IMR-90 (cell line): Measurements from ENCODE around the gene ZNF175. TPM values are rescaled to one million over a fixed set of nuclear protein-coding genes. Genes with fewer than 3 reads are reported as not detected.

Experiments used
- ATAC-seq: fragments of 200-7000 bp; cut with Tn5 transposase; 2 replicates; pipeline ENCODE4 v1.9.1; 2020; ENCODE audit warnings: low read depth, mild to moderate bottlenecking, moderate library complexity
- BruUV-seq: library from RNA; stranded (reverse); fragments of 400-500 nt; replicated peaks from 2 replicates; lab custom pipeline; 2021; lab: Mats Ljungman, UMichigan
- CTCF ChIA-PET: fragments of 300-600 bp; formaldehyde crosslinking; extraction: SDS; loops from one replicate; lab custom pipeline; 2021; ENCODE audit warnings: antibody characterized with exemption; lab: Yijun Ruan, JAX
- POLR2A ChIA-PET: fragments of 300-600 bp; sonication (Branson Sonifier 250); formaldehyde crosslinking; loops from one replicate; lab custom pipeline; 2022; ENCODE audit warnings: antibody characterized with exemption; ENCODE audit not compliant: unreplicated experiment; lab: Charles Lee
- DNase-seq: peaks from one replicate; pipeline ENCODE4 v3.0.0; 2013
- H2AFZ ChIP-seq: replicated peaks from 2 replicates; pipeline ENCODE3; 2013; ENCODE audit warnings: low read length, mild to moderate bottlenecking; ENCODE audit not compliant: poor library complexity
- H2AK5ac ChIP-seq: 2 replicates; pipeline ENCODE4 v1.6.1; 2013; ENCODE audit warnings: low read depth, low read length, inconsistent platforms
- H2AK9ac ChIP-seq: replicated peaks from 2 replicates; pipeline ENCODE3; 2013; ENCODE audit warnings: mild to moderate bottlenecking, low read depth, low read length, moderate library complexity; ENCODE audit not compliant: poor library complexity
- H2BK120ac ChIP-seq: 2 replicates; pipeline ENCODE4 v1.6.1; 2013; ENCODE audit warnings: low read depth, low read length, inconsistent platforms
- H2BK15ac ChIP-seq: 3 replicates; pipeline ENCODE4 v1.6.1; 2013; ENCODE audit warnings: low read depth, low read length, inconsistent platforms
- H2BK20ac ChIP-seq: 2 replicates; pipeline ENCODE4 v1.6.1; 2013; ENCODE audit warnings: low read depth, mild to moderate bottlenecking, inconsistent platforms, low read length, moderate library complexity
- H2BK5ac ChIP-seq: 2 replicates; pipeline ENCODE4 v1.6.1; 2013; ENCODE audit warnings: mild to moderate bottlenecking, low read depth, low read length, inconsistent platforms; ENCODE audit not compliant: poor library complexity, severe bottlenecking
- H3K14ac ChIP-seq: replicated peaks from 2 replicates; pipeline ENCODE4 v1.6.1; 2013; ENCODE audit warnings: low read depth, low read length, inconsistent platforms
- H3K18ac ChIP-seq: 2 replicates; pipeline ENCODE4 v1.6.1; 2013; ENCODE audit warnings: low read depth, low read length, control low read depth
- H3K23ac ChIP-seq: 2 replicates; pipeline ENCODE4 v1.6.1; 2013; ENCODE audit warnings: low read depth, low read length, inconsistent platforms
- H3K27ac ChIP-seq: 2 replicates; pipeline ENCODE4 v1.5.1; 2013; ENCODE audit warnings: mild to moderate bottlenecking, control low read depth, low read length; ENCODE audit not compliant: insufficient read depth
- H3K27me3 ChIP-seq: 2 replicates; pipeline ENCODE4 v1.6.1; 2013; ENCODE audit warnings: low read length; ENCODE audit not compliant: control insufficient read depth, insufficient read depth
- H3K36me3 ChIP-seq: 2 replicates; pipeline ENCODE4 v1.6.1; 2013; ENCODE audit warnings: low read length, mixed read lengths; ENCODE audit not compliant: control insufficient read depth, insufficient read depth
- H3K4ac ChIP-seq: 2 replicates; pipeline ENCODE4 v1.6.1; 2013; ENCODE audit warnings: low read depth, low read length, inconsistent platforms
- H3K4me1 ChIP-seq: 2 replicates; pipeline ENCODE4 v1.6.1; 2013; ENCODE audit warnings: low read length, mixed read lengths; ENCODE audit not compliant: control insufficient read depth, insufficient read depth
- H3K4me2 ChIP-seq: 2 replicates; pipeline ENCODE4 v1.6.1; 2013; ENCODE audit warnings: low read depth, mild to moderate bottlenecking, control low read depth, low read length, moderate library complexity
- H3K4me3 ChIP-seq: 2 replicates; pipeline ENCODE4 v1.5.1; 2013; ENCODE audit warnings: low read depth, mild to moderate bottlenecking, control low read depth, low read length, moderate library complexity; ENCODE audit not compliant: insufficient read depth
- H3K56ac ChIP-seq: 2 replicates; pipeline ENCODE4 v1.6.1; 2013; ENCODE audit warnings: low read length, inconsistent platforms; ENCODE audit not compliant: insufficient read depth; ENCODE audit errors: extremely low read depth
- H3K79me1 ChIP-seq, 2 experiments: 2 replicates each; pipeline ENCODE4 v1.6.1; 2013; ENCODE audit warnings: low read length in 2 of 2, inconsistent platforms in 1 of 2, low read depth in 1 of 2
- H3K9ac ChIP-seq: 2 replicates; pipeline ENCODE4 v1.6.1; 2013; ENCODE audit warnings: low read depth, low read length, control low read depth
- H3K9me1 ChIP-seq: 2 replicates; pipeline ENCODE4 v1.6.1; 2013; ENCODE audit warnings: low read length, inconsistent platforms; ENCODE audit not compliant: insufficient read depth
- H3K9me3 ChIP-seq: 2 replicates; pipeline ENCODE4 v1.6.1; 2013; ENCODE audit warnings: low read length; ENCODE audit not compliant: control insufficient read depth, insufficient read depth
- H4K20me1 ChIP-seq: 2 replicates; pipeline ENCODE4 v1.6.1; 2013; ENCODE audit warnings: low read length, inconsistent platforms; ENCODE audit not compliant: insufficient read depth
- H4K5ac ChIP-seq: 2 replicates; pipeline ENCODE4 v1.6.1; 2013; ENCODE audit warnings: mild to moderate bottlenecking, low read depth, low read length, control low read depth
- H4K8ac ChIP-seq, 2 experiments: 2 replicates each; pipeline ENCODE4 v1.6.1; 2013; ENCODE audit warnings: low read depth in 2 of 2, low read length in 2 of 2, control low read depth in 1 of 2, inconsistent platforms in 1 of 2
- H4K91ac ChIP-seq: 2 replicates; pipeline ENCODE4 v1.6.1; 2013; ENCODE audit warnings: low read depth, low read length, inconsistent platforms; ENCODE audit not compliant: insufficient read depth
- CTCF ChIP-seq: conservative IDR thresholded peaks from 2 replicates; pipeline ENCODE4 v1.5.1; 2012; ENCODE audit warnings: mild to moderate bottlenecking, low read depth, low read length, improper control_type of control experiment
- FOS ChIP-seq: fragments of 150-350 bp; IDR thresholded peaks from 2 replicates; pipeline ENCODE4 v1.6.1; 2016; ENCODE audit warnings: low read depth, low read length
- MAFK ChIP-seq: IDR thresholded peaks from 2 replicates; pipeline ENCODE4 v1.6.1; 2012; ENCODE audit warnings: low read depth, low read length, improper control_type of control experiment
- MAZ ChIP-seq: IDR thresholded peaks from 2 replicates; pipeline ENCODE4 v1.6.1; 2012; ENCODE audit warnings: low read depth, mild to moderate bottlenecking, low read length, improper control_type of control experiment, moderate library complexity, borderline replicate concordance
- MXI1 ChIP-seq: IDR thresholded peaks from 2 replicates; pipeline ENCODE4 v1.6.1; 2012; ENCODE audit warnings: low read depth, mild to moderate bottlenecking, low read length, moderate library complexity, borderline replicate concordance
- NFE2L2 ChIP-seq: fragments of 150-350 bp; IDR thresholded peaks from 2 replicates; pipeline ENCODE4 v1.6.1; 2016; ENCODE audit warnings: low read depth, mild to moderate bottlenecking, low read length
- POLR2A ChIP-seq: IDR thresholded peaks from 2 replicates; pipeline ENCODE4 v1.6.1; 2012; ENCODE audit warnings: mild to moderate bottlenecking, low read depth, low read length
- RAD21 ChIP-seq: IDR thresholded peaks from 2 replicates; pipeline ENCODE4 v1.6.1; 2012; ENCODE audit warnings: low read length, improper control_type of control experiment
- RCOR1 ChIP-seq: IDR thresholded peaks from 2 replicates; pipeline ENCODE4 v1.6.1; 2012; ENCODE audit warnings: mild to moderate bottlenecking, low read length, improper control_type of control experiment; ENCODE audit not compliant: insufficient replicate concordance
- WGBS, 2 experiments: methylation state at CpG; one replicate each; pipeline versions ENCODE4 v1.1.5 to v1.1.7; 2013; ENCODE audit warnings: missing lambda C conversion rate in 2 of 2; ENCODE audit not compliant: insufficient read length in 1 of 2; ENCODE audit errors: extremely low coverage in 2 of 2; 5-methylcytosine and 5-hydroxymethylcytosine counted together
- dilution Hi-C: fragments of 300-500 bp; cut with HindIII; formaldehyde crosslinking; loops from one replicate; pipeline ENCODE4 v1.14.3; 2018; ENCODE audit warnings: low sequenced_read_pairs; ENCODE audit not compliant: unreplicated experiment
- in situ Hi-C: fragments of 300-500 bp; cut with MboI; formaldehyde crosslinking; loops from 3 replicates; pipeline ENCODE4 v1.14.3; 2019; ENCODE audit warnings: low sequenced_read_pairs, inconsistent platforms, mixed read lengths
- intact Hi-C: fragments of 100-400 bp; cut with micrococcal nuclease; formaldehyde crosslinking; loops from 2 replicates; pipeline ENCODE4 v1.10.0; 2022
- polyA plus RNA-seq, 3 experiments: library from polyadenylated mRNA; depleted of rRNA; stranded (reverse); fragments of >200 nt; gene quantifications; 2 replicates each; pipeline ENCODE4 v1.2.3, GENCODE V29; 2012; ENCODE audit warnings: low replicate concordance in 1 of 3
- total RNA-seq: library from RNA; depleted of rRNA; stranded (reverse); fragments of >200 nt; gene quantifications from 2 replicates; pipeline ENCODE4 v1.2.3, GENCODE V29; 2012

ZNF175 gene
- total and polyA plus RNA-seq, 2 of the 4 experiments (the other 2 are of a cell fraction): 3.6 to 8.4 TPM

DNA sequence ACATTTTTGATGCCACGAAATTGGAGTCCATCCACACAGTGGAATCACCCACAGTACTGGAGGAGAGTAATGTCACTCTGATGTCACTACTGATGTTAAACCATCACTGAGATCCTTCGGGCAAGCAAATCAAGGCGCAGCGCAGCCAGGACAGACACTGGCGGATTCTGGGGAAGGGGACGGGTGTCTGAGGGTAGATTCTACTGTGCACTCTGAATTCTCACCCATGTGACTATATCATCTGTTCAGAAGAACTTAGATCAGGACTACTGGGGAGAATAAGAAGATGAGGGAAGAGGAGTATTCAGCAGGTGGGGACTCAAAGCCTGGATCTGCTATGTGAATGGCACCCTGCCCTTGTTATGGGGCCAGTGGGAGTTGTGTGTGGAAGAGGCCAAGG lies 27.0 kb upstream of the ZNF175 start:
- H2AK9ac ChIP-seq: no peak overlapping the region
- dilution Hi-C loops (no loop called here), intact Hi-C loops (no loop called here), in situ Hi-C loops (no loop called here)
- DNase-seq (no peak), ATAC-seq (no peak)
- WGBS, 2 experiments: no CpG with 5 or more reads among the region's 6 CpGs
- H3K27ac ChIP-seq: no peak overlapping the region
- H3K9me1 ChIP-seq: no peaks in the 10 kb centered on the region
- no TSS peak for BruUV-seq
- ChIA-PET POLR2A (no interaction called here), CTCF (no interaction called here)
- H2AK5ac ChIP-seq: no peak overlapping the region
- H3K4ac ChIP-seq: no peak overlapping the region
- H3K18ac ChIP-seq: no peak overlapping the region
- H2BK5ac ChIP-seq: no peak overlapping the region
- H3K27me3 ChIP-seq: no peaks in the 10 kb centered on the region
- no peaks in the 10 kb centered on the region for H4K20me1 ChIP-seq
- no peak overlapping the region for H3K4me3 ChIP-seq
- no peaks in the 10 kb centered on the region for H3K9me3 ChIP-seq
- TF ChIP-seq RCOR1: no peak
- no peak for TF ChIP-seq FOS
- no peak for TF ChIP-seq POLR2A
- no peak for TF ChIP-seq MAZ
- TF ChIP-seq CTCF: no peak
- TF ChIP-seq MAFK: no peak
- no peak for TF ChIP-seq NFE2L2
- no peak for TF ChIP-seq RAD21
- no peak for TF ChIP-seq MXI1
- H3K79me1 ChIP-seq: no peaks in the 10 kb centered on the region
- no peak overlapping the region for H2AFZ ChIP-seq
- no peak overlapping the region for H3K14ac ChIP-seq
- no peak overlapping the region for H2BK15ac ChIP-seq
- no peak overlapping the region for H2BK20ac ChIP-seq
- no peak overlapping the region for H2BK120ac ChIP-seq
- H4K5ac ChIP-seq: no peak overlapping the region
- no peaks in the 10 kb centered on the region for H3K36me3 ChIP-seq
- no peak overlapping the region for H4K91ac ChIP-seq
- H3K4me1 ChIP-seq: no peaks in the 10 kb centered on the region
- no peak overlapping the region for H3K4me2 ChIP-seq
- H3K56ac ChIP-seq: no peak overlapping the region
- no peak overlapping the region for H3K23ac ChIP-seq
- H4K8ac ChIP-seq: no peak overlapping the region
- H3K9ac ChIP-seq: no peak overlapping the region
